AG08396 (cell line): Measurements from ENCODE around the gene CD58.

Experiments
- DNase-seq: peaks from one replicate; pipeline ENCODE4 v3.0.0; 2012; ENCODE audit warnings: low spot score, mixed read lengths

The CD58 gene

GRCh38 chr1:116508984-116509980, 61.5 kb downstream of the CD58 start:
- peak; percentile 57 for DNase-seq

- DNase-seq, result no peak
Measured at GRCh38 chr1:116508085-116508983, 62.5 kb downstream of the CD58 start.

GRCh38 chr1:116507631-116508030, 63.2 kb downstream of the CD58 start:
- DNase-seq, result no peak

GRCh38 chr1:116506132-116507004, 64.5 kb downstream of the CD58 start:
- no peak for DNase-seq

GRCh38 chr1:116504308-116505156, 66.3 kb downstream of the CD58 start:
- DNase-seq, result peak; percentile 31

GRCh38 chr1:116503546-116504307, 67.1 kb downstream of the CD58 start:
- DNase-seq, result no peak

- no peak for DNase-seq
Measured at GRCh38 chr1:116502671-116503314, 68.0 kb downstream of the CD58 start.

GRCh38 chr1:116501870-116502244, 69.0 kb downstream of the CD58 start:
- no peak for DNase-seq

GRCh38 chr1:116501125-116501869, 69.5 kb downstream of the CD58 start:
- DNase-seq, result no peak

GRCh38 chr1:116498789-116499628, 71.8 kb downstream of the CD58 start:
- DNase-seq, result peak; percentile 77

GRCh38 chr1:116497656-116498055, 73.2 kb downstream of the CD58 start:
- DNase-seq, result no peak

- DNase-seq, result no peak
Measured at GRCh38 chr1:116496898-116497297, 73.9 kb downstream of the CD58 start.

GRCh38 chr1:116496380-116496779, 74.4 kb downstream of the CD58 start:
- no peak for DNase-seq

GRCh38 chr1:116495535-116495934, 75.3 kb downstream of the CD58 start:
- DNase-seq, result no peak

GRCh38 chr1:116494745-116495144, 76.1 kb downstream of the CD58 start:
- no peak for DNase-seq

- no peak for DNase-seq
Measured at GRCh38 chr1:116494353-116494692, 76.5 kb downstream of the CD58 start.

- DNase-seq, result no peak
Measured at GRCh38 chr1:116493484-116494352, 77.1 kb downstream of the CD58 start.
